ENCODE results near the gene MND1.
"Not testable (repeated sequence)": the region's sequence is repeated elsewhere in the genome, so short reads cannot be mapped to it uniquely, and the experiment has no call there.

Gene MND1

DNA sequence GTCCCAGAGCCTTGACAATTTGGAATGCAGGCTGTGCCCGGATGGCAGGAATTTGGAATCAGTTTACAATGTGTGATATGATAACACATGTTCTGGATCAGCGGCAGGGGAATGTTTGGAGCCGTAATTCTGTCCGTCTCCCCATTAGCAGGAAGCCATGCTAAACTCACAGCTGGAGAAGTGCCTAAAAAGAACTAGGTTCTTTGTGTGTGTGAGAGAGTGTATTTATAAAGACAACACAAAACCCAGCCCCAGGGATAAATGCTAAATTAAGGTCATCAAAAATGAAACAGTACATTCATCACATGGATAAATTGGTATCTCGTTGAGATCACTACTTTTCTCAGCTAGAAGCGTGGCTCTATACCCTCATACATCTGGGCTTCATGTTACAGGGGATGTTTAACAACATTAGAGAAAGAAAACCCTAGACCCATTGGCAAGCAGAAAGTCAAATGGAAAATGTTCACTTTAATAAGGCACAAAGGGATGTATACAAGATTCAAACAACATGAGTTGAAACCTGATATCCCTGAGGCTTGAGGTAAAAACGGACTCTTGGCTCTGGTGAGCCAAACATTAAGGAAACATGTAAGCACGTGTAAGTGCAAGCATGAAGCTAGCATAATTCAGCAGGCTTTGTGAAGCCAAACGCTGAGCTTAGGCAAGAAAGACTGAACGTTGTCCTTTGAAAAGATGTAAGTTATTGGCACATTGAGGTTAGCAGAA lies 103.7 kb downstream of the MND1 start:
- DNase-seq: no peak

GRCh38 chr4:153449338-153449737 lies 104.8 kb downstream of the MND1 start:
- DNase-seq: no peak

DNA sequence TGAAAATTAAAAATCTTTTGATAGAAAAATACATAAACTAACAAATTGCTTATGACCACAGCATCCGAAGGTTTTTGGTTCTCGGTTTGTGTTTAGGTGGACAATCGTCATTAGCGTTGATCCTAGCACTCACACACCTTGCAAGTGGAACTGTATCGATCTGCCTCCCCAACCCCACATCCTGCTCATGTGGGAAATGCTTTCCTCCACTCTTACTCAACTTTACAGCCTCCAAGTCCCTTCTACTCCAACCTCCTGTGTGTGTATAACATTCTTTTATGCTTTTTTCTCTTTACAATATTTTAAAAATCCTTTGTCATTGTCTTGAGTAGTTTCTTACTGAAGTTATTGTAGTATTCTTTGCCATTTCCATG lies 106.0 kb downstream of the MND1 start:
- DNase-seq: no peak

GRCh38 chr4:153451145-153451544 lies 106.7 kb downstream of the MND1 start:
- DNase-seq: not testable (repeated sequence)

- no peak for DNase-seq
These were observed 107.6 kb downstream of the MND1 start for GRCh38 chr4:153451911-153452657.

DNA sequence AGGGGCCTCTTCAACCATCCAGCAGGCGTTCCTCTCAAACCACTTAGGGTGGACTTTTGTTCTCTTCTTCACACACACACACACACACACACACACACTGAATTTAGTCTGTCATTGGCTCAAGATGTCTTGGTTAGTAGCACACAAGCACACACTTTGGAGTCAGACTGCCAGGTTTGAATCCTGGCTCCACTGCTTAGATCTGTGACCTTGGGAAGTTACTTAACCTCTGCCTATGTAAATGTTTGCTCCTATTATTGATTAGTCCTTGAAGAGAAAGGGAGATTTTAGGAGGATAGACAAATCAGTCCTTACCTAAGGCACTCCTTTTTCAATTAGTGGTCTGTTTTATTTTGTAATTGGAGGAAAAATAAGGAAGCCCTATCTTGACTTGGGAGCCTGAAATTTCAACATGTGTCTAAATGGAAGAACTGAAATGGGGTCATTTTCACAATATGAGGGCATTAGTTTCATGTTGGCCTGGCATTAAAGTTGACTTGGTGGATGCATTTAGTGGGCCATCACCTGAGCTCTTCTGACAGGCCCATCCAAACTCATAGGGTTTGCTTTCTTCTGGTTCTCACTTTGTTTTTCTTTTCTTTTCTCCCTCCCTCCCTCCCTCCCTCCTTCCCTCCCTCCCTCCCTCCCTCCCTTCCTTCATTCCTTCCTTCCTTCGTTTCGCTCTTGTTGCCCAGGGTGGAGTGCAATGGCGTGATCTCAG lies 108.3 kb downstream of the MND1 start:
- no peak for DNase-seq

DNA sequence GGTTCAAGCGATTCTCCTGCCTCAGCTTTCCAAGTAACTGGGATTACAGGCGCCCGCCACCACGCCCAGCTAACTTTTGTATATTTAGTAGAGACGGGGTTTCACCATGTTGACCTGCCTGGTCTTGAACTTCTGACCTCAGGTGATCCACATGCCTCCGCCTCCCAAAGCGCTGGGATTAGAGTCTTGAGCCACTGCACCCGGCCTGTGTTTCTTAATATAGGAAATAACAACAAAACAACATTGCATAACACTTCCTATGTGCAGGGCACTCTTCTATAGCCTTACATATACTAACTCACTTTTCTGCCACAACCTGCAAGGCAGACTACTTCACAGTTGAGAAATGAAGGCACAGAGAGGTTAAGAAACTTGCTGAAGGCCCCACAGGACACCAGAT lies 108.9 kb downstream of the MND1 start:
- no peak for DNase-seq

DNA sequence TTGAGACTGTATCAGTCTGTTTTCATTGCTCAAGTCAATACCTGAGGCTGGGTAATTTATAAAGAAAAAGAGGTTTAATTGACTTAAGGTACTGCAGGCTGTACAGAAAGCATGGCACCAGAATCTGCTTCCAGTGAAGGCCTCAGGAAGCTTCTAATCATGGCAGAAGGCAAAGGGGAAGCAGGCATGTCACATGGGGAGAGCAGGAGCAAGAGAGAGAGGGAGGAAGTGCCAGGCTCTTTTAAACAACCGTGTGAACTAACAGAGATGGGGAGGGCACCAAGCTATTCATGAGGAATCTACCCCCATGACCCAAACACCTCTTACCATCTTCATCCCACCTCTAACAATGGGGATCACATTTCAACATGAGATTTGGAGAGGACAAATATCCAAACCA lies 114.5 kb downstream of the MND1 start:
- no peak for DNase-seq

- not testable (repeated sequence) for DNase-seq
These were observed 117.1 kb downstream of the MND1 start for GRCh38 chr4:153461549-153461948.

GRCh38 chr4:153464068-153464467 lies 119.6 kb downstream of the MND1 start:
- DNase-seq: no peak

Measured in hippocampal formation (tissue), 2 donors.